HG02970 (cell line): ENCODE measurements around the gene RBM8A.
"Not testable (repeated sequence)": the region's sequence is repeated elsewhere in the genome, so short reads cannot be mapped to it uniquely, and the experiment has no call there.

Experiments
- ATAC-seq: cut with Tn5 transposase; IDR thresholded peaks from one replicate; pipeline ENCODE4 v1.9.1; 2021; ENCODE audit warnings: mild to moderate bottlenecking, moderate library complexity, moderate number of reproducible peaks; ENCODE audit not compliant: unreplicated experiment, low FRiP score

The RBM8A gene

GRCh38 chr1:145956781-145957442 is 29.6 kb upstream of the RBM8A start:
- no peak for ATAC-seq

- ATAC-seq = no peak
Measured at GRCh38 chr1:145956361-145956760, 29.1 kb upstream of the RBM8A start.

GRCh38 chr1:145955436-145955835 is 28.2 kb upstream of the RBM8A start:
- no peak for ATAC-seq

GRCh38 chr1:145953861-145954260 is 26.6 kb upstream of the RBM8A start:
- no peak for ATAC-seq

GRCh38 chr1:145952903-145953302 is 25.6 kb upstream of the RBM8A start:
- no peak for ATAC-seq

GRCh38 chr1:145951526-145951925 is 24.2 kb upstream of the RBM8A start:
- ATAC-seq = no peak

- no peak for ATAC-seq
Measured at GRCh38 chr1:145949219-145949618, 21.9 kb upstream of the RBM8A start.

- no peak for ATAC-seq
Measured at GRCh38 chr1:145947551-145947950, 20.3 kb upstream of the RBM8A start.

- ATAC-seq = no peak
Measured at GRCh38 chr1:145946477-145946986, 19.2 kb upstream of the RBM8A start.

GRCh38 chr1:145944532-145944931 is 17.2 kb upstream of the RBM8A start:
- ATAC-seq = no peak

- ATAC-seq = no peak
Measured at GRCh38 chr1:145942871-145943270, 15.6 kb upstream of the RBM8A start.

GRCh38 chr1:145942405-145942804 is 15.1 kb upstream of the RBM8A start:
- ATAC-seq = no peak

GRCh38 chr1:145937436-145937835 is 10.2 kb upstream of the RBM8A start:
- no peak for ATAC-seq

GRCh38 chr1:145936247-145936646 is 9.0 kb upstream of the RBM8A start:
- no peak for ATAC-seq

- no peak for ATAC-seq
Measured at GRCh38 chr1:145935708-145936107, 8.4 kb upstream of the RBM8A start.

- not testable (repeated sequence) for ATAC-seq
Measured at GRCh38 chr1:145932522-145933009, 5.3 kb upstream of the RBM8A start.

GRCh38 chr1:145927916-145928643 is 796 bp upstream of the RBM8A start:
- ATAC-seq = no peak

- ATAC-seq = no peak
Measured at GRCh38 chr1:145926686-145927062, 610 bp downstream of the RBM8A start.

GRCh38 chr1:145922266-145922665 is 5.0 kb downstream of the RBM8A start:
- ATAC-seq = no peak

- ATAC-seq = not testable (repeated sequence)
Measured at GRCh38 chr1:145920297-145920696, 7.0 kb downstream of the RBM8A start.

- ATAC-seq = peak; percentile 71
Measured at GRCh38 chr1:145918992-145919939, 8.0 kb downstream of the RBM8A start.
